ENCODE measurements around the gene SPATA13.
A peak's percentile ranks its signal among the peaks of the same experiment; 100 is the strongest.

SPATA13 gene

GRCh38 chr13:24225930-24226329, 65.4 kb downstream of the SPATA13 start:
- no peak for DNase-seq

GRCh38 chr13:24226762-24227161, 66.2 kb downstream of the SPATA13 start:
- DNase-seq: no peak

- DNase-seq: peak; percentile 28
Observed at GRCh38 chr13:24228852-24229458, 68.4 kb downstream of the SPATA13 start.

GRCh38 chr13:24230428-24231072, 70.0 kb downstream of the SPATA13 start:
- DNase-seq: no peak

- DNase-seq: no peak
Observed at GRCh38 chr13:24231377-24231776, 70.9 kb downstream of the SPATA13 start.

GRCh38 chr13:24232037-24232436, 71.5 kb downstream of the SPATA13 start:
- no peak for DNase-seq

- DNase-seq: no peak
Observed at GRCh38 chr13:24232474-24232873, 72.0 kb downstream of the SPATA13 start.

- DNase-seq: no peak
Observed at GRCh38 chr13:24233351-24233901, 72.9 kb downstream of the SPATA13 start.

- no peak for DNase-seq
Observed at GRCh38 chr13:24234200-24234915, 73.8 kb downstream of the SPATA13 start.

- no peak for DNase-seq
Observed at GRCh38 chr13:24237356-24237755, 76.8 kb downstream of the SPATA13 start.

- no peak for DNase-seq
Observed at GRCh38 chr13:24241336-24241735, 80.8 kb downstream of the SPATA13 start.

GRCh38 chr13:24242100-24242499, 81.6 kb downstream of the SPATA13 start:
- no peak for DNase-seq

- no peak for DNase-seq
Observed at GRCh38 chr13:24243302-24243701, 82.8 kb downstream of the SPATA13 start.

- DNase-seq: no peak
Observed at GRCh38 chr13:24244802-24245201, 84.3 kb downstream of the SPATA13 start.

GRCh38 chr13:24247016-24247415, 86.5 kb downstream of the SPATA13 start:
- DNase-seq: no peak

- no peak for DNase-seq
Observed at GRCh38 chr13:24249624-24250023, 89.1 kb downstream of the SPATA13 start.

GRCh38 chr13:24250376-24251057, 90.0 kb downstream of the SPATA13 start:
- DNase-seq: no peak

- DNase-seq: peak; percentile 84
Observed at GRCh38 chr13:24251525-24251924, 91.0 kb downstream of the SPATA13 start.

- DNase-seq: no peak
Observed at GRCh38 chr13:24252136-24252535, 91.6 kb downstream of the SPATA13 start.

- DNase-seq: no peak
Observed at GRCh38 chr13:24253520-24254145, 93.1 kb downstream of the SPATA13 start.

- peak; percentile 65 for DNase-seq
Observed at GRCh38 chr13:24254146-24254841, 93.8 kb downstream of the SPATA13 start.

- DNase-seq: no peak
Observed at GRCh38 chr13:24257497-24257896, 97.0 kb downstream of the SPATA13 start.
